SIG-M5 treated with dmso at 0.1 percent for 504 hours (cell line): Measurements from ENCODE around the gene GSS.

Experiments
- DNase-seq: peaks from one replicate; lab custom pipeline; 2025; ENCODE audit not compliant: unreplicated experiment; lab: John Stamatoyannopoulos, UW

Gene GSS

DNA sequence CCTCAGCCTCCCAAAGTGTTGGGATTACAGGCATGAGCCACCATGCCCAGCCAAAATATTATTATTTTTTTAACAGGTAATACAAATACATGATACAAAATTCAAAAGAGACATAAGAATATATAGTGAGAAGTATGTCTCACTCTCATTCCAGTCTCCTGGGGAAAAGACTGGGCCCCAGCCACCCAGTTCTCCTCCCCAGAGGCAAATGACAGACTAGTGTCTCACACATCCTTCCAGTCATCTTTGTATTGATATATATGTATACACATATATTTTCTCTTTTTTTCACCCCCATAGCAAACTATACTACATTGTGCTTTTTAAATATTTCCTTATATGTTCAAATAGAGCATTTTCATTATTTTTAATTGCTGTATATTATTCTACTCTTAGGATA lies 8.3 kb downstream of the GSS start:
- DNase-seq = no peak

DNA sequence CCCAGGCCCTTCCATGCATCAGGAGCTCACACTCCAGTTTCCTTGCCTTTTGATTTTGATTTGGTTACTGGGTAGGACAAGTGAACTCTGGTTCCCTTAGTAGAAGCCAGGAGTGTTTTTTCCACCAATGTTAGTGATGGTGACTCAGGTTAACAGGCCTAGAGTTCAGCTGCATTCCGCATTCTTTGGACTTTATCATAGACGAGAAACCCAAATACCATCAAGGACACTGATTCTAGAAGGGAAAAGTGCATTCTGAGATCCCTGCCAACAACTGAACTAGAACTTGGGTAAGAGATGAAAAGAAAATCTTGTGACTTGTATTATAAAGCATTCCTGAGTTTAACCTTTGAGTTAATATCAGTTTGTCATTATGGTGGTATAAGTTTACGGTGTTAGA lies 8.9 kb downstream of the GSS start:
- DNase-seq = no peak

DNA sequence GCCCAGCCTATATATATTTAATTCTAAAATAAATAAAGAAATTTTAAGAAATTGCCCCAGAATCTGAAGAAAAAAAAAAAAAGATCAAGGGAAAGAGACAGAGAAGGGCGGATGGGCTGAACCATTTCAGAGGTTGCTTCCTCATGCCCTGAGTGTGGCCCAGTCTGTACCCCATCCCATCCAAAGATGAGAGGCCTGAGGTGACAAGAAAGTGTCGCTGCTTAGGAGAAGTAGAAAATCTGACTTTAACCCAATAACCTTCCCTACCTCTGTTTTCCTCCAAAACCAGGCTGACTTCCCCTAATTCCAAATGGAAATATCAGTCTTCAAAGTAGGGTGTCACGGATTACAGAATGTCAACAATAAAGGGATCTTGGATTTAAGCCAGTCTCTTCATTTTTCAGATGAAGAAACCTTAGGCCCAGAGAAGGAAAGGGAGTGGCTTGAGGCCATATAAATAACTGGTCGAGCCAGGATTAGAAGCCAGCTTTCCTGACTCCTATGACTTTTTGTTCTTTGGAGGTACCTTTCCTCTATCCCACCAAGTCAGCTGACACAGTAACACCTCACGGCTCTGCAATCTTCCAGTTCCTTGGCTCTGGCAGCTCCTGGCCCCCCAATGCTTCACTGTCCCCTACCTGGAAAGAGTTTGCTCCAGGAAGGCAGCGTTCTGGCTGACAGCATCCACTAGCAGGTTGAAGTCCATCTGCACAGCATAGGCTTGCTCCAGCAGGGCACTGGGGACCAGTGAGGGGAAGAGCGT lies 10.1 kb downstream of the GSS start:
- no peak for DNase-seq

DNA sequence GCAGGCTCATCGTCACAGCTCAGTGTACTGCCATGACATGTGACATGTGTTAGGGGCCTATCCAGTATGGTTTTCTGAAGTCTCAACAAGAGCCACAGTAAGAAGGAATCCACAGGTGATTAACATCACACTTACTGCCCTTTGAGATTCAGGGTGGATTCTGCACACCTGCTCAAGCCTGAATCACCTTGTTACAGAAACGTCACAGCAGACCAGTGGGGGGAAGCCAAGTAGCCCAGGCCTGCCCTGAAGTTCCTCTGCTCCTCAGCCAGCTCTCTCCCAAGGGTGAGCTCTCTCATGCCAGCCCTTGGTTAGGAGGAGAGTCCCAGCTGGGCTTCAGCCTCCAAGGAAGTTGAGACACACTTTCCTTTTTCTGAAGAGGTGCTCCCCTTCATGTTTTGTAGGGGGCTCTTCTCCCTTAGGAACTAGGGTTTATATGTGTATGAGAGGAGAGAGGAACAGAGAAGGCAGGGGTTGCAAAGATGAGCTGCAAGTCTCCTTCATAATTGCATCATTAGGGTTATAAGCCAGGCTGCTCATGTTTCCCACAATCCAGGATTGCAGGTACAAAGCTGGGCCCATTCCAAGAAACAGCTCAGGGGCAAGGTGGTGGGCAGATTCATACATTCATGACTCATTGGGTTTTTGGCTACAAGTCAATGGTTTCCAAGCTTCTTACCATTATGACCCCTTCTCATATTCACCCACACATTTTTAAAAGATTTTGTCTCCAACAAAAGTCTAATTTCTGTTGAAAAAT lies 11.6 kb downstream of the GSS start:
- no peak for DNase-seq

DNA sequence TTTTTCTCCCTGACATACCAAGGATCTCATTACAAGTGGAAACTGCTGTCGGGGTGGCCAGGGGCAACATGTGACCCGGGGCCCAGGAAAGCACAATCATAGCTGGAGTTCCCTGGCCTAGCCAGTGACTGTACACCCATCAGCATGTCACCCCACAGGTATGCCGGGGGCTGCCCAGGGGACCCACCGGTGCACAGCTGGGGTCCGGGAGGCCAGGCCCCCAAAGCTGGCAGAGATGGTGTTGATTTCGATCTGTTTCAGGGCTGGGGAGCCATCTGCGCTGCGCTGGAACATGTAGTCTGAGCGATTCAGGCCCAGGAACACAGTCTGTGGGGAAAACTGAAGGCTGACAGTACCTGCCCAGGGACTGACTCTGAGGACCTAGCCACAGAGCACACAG lies 13.3 kb downstream of the GSS start:
- DNase-seq = no peak

DNA sequence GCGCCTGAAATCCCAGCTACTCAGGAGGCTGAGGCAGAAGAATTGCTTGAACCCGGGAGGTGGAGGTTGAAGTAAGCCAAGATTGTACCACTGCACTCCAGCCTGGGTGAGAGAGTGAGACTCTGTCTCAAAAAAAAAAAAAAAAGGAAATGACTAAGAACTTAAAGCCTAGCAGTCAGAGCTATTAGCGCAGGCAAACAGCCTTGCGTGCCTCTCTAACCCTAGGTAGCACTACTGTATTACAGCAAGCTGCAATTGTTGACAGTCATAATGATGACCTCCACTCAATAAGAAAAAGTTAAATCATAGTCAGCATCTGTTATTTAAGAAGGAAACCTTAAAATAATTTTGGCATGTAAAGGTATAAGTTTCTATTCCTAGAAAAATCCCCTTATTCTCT lies 14.4 kb downstream of the GSS start:
- no peak for DNase-seq

DNA sequence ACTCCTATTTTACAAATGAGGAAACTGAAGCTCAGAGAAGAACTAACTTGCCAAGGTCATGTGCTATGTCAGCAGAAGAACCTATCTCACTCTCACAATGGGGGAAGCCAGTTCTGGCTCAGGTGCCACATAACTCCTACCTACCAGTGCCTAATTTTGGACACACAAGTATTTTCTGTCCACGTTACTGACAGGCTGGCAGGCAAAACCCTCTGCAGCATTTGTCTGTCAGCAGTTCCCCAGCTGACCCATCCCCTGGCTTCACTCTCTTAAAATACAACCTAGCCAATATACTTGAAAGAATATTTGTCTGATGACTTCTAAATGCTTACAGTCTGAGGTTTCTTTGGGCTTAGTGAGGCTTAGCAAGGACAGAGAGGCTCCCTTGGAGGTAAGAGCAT lies 15.5 kb downstream of the GSS start:
- no peak for DNase-seq

DNA sequence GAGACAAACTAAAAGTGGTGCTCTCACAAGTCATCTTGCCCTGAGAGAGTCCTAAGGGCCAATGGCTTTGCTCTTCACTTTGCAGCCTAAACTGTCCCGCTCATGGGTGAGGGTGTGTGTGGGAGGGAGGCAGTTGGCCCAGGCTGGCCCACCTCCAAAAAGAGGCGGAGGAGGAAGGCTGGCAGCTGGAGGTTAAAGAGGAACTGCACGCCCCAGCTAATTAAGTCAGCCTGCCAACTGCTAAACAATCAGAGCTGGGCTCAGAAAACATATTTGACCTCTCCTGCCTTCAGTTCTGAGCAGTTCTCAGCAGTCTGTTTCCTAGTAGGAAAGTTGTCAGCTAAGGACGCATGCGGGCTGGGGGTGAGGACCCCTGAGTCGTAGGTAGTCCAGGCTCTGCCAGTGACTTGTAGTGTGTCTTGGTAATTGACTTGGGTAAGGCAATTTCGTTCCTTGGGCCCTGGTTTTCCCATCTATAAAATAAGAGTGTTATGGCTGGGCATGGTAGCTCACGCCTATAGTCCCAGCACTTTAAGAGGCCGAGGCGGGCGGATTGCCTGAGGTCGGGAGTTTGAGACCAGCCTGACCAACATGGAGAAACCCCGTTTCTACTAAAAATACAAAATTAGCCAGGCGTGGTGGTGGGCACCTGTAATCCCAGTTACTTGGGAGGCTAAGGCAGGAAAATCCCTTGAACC lies 17.0 kb downstream of the GSS start:
- no peak for DNase-seq

DNA sequence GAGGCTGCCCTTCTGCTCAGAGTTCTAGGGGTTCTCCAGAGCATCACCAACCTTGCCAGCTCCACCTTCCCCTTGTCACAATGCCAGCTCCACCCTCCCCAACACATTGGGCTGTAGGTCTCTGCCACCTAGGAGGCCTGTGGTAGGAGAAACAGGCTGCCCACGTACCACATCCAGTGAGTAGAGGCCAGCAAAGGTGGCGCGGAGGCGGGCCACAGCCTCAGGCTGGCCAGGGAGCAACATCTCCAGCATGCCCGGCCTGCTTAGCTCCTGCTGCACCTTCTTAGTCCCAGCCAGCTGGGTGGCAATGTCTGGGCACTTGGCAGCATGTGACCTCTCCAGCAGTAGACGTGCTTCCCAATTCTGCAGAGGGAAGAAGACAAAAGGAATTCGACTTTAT lies 23.8 kb downstream of the GSS start:
- no peak for DNase-seq

DNA sequence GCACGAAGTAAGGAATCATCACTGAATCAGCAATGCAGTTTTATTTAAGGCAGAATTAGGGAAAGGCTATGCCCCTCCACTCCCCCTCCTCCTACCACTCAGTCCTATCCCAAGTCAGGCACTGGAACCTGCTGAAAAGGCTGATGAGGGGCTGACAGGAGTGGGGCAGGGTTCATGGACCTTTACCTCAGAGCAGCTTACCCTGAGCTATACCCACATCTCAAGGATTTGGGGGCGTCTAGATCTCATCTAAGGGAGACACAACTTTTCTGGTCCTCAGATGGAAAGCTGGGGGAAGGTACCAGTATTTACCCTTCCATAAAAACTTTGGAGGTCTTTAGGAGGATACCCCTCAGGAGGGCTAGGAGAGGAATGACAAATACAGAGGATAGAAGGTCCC lies 27.2 kb downstream of the GSS start:
- no peak for DNase-seq

DNA sequence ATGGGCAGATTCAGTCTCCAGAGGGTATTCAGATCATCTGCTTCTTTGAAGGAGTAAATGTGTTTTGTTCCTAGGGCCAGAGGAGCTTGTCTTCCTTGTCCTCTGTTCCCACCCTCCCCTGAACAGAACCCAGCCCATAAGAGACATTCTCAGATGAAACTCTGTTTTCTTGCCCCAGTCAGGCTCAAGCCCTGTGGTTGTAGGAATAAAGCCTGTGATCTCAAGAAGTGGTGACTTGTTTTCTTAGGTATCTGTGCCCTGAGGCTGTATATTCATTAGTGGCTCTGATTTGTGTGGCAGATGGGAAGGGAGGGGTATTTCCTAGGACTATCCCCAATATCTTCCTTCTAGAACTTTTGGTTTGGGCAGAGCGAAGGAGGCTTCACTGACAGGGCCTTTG lies 27.9 kb downstream of the GSS start:
- no peak for DNase-seq

DNA sequence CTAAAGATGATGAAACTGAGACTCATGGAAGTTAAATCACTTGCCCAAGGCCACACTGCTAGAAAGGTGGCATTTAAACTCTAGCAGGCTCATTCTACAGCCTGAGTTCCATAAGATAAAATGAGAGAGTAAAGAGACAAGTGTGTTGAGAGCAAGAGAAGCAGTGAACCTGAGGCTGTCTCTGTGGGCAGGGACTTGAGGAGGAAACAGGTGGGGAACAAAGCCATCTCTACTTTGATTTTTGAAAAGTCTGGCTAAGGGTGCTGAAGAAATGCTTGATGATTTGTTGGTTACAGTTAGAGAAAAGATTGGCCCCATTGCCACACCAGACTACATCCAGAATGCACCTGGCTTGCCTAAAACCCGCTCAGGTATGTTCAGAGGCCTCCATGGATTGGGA lies 29.0 kb downstream of the GSS start:
- no peak for DNase-seq

DNA sequence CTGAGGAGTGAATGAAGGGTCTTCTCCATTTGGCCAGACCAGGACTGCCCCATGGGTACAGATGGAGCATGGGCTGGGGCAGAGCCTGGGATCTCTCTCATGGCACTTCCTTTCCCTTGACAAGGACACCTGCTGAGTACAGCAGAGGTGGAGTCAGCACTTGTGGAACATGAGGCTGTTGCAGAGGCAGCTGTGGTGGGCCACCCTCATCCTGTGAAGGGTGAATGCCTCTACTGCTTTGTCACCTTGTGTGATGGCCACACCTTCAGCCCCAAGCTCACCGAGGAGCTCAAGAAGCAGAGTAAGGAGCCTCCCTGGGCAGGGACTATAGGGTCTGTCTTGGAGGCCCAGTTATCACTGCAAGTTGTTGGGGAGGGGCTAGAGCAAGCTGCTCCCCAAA lies 29.6 kb downstream of the GSS start:
- DNase-seq = no peak

DNA sequence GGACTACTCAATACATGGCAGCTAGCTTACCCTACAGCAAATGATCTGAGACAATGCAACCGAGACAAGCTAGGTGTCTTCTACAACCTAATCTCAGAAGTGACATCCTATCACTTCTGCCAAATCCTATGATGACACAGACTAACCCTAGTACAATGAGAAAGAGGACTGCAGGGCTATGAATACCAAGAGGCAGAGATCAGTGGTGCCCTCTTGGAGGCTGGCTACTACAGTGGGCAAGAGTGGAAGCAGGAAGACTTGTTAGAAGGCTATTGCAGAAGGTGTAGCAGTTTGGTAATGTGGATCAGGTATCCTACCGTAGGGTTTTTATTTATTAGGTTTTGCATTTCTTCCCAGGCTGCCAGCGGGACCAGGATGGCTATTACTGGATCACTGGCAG lies 30.3 kb downstream of the GSS start:
- DNase-seq = no peak

DNA sequence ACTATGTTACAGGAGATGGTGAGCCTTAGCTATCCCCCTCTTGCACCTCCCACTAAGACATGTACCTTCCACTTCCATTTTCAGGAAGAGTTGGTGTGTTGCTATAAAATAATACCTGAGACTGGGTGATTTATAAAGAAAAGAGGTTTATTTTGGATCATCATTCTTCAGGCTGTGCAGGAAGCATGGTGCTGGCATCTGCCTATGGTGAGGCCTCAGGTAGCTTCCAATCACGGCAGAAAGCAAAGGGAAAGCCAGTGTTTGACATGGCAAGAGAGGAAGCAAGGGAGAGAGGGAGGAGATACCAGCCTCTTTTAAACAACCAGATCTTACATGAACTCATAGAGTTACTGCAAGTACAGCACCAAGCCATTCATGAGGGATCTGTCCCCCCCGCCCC lies 32.2 kb downstream of the GSS start:
- no peak for DNase-seq

DNA sequence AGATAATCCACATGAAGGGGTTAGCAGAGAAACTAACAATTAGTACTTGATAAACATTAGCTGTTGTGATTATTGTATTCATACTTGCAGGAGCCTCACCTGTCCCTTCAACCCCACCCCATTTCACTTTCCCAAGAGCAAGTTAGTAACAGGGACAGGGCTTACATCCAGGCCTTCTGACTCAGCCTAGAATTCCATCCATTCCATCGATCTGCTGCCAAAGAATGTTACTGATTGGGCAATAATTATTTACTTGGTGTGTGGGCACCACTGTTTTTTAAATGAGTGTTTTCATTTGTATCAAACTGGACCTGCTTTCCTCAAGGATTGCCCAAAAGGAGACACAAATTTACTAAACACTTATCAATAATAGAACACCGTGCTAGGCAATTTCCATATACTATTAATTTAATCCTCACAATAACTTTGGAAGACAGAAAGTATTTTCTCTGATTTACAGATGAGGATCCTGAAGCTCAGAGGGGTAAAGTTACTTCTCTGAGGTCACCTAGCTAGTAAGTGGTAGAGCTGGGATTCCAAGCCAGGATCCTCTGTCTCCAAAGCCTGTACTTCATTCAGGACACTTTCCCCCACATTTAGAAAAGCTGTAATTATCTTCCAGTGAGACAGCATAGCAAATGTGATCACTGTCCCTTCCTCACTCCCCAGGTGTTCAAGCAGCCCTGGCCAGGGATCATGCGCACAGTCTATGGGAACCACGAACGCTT lies 32.8 kb downstream of the GSS start:
- DNase-seq = no peak

DNA sequence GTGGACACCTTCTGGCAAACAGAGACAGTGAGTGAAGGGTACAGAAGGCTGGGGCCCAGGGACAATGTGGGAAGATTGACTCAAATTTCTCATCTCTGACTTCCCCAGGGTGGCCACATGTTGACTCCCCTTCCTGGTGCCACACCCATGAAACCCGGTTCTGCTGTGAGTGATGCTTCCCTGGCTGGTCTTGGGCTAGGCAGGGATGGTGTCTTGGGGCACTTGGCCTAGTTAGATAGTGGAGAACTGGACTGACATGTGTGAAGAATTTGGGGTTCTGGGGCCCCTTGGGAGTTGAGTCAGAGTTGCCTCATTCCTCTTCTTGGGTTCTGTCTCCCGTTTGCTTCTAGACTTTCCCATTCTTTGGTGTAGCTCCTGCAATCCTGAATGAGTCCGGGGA lies 34.2 kb downstream of the GSS start:
- DNase-seq = no peak

DNA sequence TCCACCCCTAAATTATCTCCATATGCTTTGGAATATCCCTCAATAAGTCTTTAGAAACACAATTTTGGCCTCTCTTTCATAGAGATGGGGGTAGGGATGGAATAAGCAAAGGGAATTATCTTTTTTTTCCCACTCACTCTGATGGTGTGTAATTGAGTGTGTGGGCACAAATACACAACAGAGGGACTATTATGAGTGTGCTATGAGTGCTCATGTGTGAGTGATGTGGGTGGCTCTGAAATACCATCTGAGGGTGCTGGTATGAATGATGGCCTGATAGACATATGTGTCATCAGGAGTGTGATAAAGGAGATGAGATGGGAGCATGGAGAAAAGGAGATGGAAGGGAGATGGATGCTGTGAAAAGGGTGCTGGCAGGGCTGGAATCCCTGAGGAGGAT lies 35.6 kb downstream of the GSS start:
- no peak for DNase-seq

DNA sequence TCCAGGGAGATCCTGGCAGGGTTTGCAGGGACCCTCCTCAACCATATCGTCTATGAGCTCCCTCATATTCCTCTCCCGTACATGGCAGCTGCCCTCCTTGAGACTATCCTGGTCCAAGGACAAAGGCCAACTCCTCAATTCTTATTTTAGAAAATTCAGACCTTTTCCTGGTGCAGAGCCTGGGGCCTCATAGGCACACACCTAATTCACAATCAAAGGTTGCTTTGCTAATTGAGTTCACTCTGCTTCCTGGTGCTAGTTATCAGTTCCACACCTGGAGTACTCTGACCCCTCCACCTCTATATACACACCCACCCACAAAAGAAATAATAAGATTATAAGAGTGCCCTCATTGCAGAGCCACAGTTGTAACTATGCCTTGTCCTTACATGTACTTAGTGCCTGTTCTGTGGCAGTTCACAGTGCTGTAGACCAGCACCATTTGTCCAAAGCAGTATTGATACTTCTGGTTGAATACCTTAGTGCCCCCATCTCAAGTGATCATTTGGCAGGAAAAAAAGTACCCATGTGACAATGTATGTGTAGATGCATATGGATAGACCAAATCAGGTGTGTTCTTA lies 38.7 kb downstream of the GSS start:
- no peak for DNase-seq

DNA sequence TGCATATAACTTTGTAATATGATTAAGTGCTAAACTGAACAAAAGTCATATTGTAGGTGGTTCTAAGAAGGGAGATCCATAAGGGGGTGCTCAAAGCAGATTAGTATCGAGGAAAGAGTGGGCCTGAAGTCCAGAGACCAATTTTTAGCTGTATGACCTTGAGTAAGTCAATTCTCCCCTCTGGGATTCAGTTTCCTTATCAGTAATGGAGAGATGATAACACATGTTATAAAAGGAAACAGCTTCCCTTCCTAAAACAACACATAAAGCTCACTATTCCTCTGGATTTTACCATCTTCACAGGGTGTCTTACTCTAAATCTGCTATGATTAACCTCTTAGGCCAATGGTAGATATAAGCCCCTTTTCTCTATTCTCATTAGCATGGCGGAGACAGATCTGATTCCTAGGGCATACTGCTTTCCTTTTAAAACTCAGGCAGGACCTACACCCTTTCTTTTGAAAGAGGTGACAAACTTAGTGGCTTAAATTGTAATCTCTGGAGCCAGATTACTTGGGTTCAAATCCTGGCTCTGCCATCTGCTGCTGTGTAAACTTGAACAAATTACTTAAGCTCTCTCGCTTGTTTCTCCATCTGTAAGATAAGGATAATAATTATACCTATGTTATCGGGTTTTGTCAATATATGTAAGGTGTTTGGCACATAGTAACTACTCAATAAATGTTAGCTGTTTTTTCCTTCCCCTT lies 39.7 kb downstream of the GSS start:
- no peak for DNase-seq

DNA sequence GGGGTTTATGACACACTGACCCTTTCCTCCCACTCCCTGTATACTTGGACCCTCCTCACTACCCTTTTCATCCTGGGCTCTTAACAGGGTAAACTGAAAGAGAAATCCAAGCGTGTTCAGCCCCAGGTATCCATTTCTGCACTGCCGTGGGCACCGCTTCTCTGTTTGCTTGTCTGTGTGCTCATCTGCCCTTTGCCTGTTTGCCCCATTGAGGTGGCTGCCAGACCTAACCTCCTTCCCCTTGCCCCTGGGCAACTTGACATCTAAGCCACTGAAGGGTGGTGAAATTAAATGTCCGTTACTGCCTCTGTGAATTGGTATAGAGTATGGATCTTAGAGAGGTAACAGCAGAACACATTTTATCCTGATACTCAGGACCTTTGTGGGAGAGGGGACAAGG lies 40.5 kb downstream of the GSS start:
- no peak for DNase-seq
